NCI-H2227 (cell line): Measurements from ENCODE around the gene RAD51B.
"Not testable (repeated sequence)": the region's sequence is repeated elsewhere in the genome, so short reads cannot be mapped to it uniquely, and the experiment has no call there.

ENCODE experiments used
- DNase-seq: peaks from one replicate; lab custom pipeline; 2025; ENCODE audit not compliant: unreplicated experiment; lab: John Stamatoyannopoulos, UW

Gene RAD51B

DNA sequence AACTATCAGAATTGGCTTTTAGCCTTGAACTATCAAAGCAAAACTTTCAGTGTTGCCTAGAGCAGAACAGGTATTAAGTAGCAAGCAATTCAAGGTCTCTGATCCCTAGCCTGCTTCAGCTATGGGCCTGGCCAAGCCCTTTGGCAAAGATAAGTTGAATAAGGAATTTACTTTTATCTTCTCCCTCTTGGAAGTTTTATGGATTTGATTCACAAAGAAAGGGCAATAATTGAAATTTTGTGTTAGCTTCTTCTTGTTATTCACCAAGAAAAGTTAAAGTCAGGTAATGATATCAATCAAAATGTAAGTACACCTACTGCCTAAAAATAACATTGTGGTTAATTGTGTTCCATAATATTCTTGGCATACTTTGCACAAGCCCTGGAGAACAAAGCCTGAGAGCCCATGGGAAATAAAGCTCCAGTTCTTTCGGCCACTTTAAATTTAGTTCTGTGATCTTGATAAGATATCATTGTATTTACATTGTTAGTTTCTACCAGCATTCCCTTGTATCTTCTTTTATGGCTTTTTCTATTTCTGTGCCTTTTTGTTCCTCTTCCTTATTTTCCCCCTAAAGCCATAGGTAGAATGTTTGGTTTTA lies 158.0 kb downstream of the RAD51B start:
- DNase-seq, result no peak

DNA sequence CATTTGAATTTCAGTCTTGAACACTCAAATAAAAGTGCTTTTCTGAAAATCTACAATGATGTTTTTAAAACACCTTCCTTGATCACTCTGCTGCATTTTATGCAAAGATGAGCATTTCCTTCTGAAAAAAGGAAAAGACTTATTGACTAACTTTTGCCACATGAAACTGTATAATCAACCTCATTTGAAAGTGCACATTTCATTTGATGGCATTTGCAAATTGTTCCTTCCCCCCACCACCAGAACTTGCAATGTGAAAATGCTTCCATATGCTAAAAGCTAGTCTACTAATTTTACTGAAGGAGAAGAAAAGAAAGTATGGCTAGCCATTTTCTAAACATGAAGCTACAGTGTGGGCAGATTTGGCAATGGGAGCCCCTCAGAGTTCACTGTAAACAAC lies 159.2 kb downstream of the RAD51B start:
- DNase-seq, result no peak

DNA sequence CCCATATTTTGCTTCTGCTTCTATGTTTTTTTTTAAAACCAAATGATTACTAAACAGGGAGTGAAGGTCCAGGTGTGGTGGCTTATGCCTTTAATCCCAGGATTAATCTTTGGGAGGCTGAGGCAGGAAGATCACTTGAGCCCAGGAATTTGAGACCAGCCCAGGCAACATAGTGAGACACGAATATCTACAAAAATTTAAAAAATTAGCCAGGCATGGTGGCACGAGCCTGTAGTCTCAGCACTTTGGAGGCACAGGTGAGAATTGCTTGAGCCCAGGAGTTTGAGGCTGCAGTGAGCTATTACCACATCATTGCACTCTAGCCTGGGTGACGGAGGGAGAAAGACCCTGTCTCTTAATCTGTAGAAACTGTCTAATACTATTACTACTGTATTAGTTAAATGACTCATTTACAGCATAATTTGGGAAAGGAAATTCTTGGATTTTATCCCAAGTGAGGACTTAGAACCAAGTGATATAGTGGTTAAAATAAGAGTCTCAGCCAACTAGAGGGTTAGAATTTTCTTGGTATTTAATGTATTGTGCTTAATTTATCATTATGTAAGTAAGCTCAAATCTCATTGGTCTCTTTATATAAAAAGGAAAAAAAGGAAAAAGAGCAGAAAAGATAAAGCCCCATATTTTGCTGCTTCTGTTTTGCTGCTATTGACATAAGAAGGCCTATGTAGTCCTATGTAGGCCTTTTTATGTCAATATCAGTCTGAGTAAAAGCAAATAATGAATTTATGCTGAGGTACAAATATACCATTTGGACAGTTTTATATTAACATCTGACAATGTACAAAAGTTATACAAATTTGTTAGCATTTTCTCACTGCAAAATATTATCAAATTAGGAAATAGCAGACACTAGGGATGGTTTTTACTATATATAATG lies 163.4 kb downstream of the RAD51B start:
- no peak for DNase-seq

DNA sequence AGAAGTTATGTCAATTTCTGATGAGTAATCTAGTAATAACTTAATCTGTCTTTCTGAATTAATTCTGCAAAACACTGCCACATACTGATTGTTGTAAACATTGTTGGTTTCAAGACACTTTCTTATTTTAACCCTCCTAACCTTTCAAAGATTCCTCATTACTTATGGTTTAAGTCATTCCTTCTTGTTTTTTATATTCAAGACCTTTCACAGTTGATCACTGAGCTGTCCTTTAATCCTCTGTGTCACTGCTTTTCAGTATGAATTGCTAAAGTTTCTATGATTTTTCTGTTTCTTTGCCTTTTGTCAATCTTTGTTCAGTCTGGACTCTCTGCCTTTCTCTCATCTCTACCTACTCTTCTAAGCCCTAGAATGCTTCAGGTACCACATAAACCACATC lies 164.7 kb downstream of the RAD51B start:
- no peak for DNase-seq

DNA sequence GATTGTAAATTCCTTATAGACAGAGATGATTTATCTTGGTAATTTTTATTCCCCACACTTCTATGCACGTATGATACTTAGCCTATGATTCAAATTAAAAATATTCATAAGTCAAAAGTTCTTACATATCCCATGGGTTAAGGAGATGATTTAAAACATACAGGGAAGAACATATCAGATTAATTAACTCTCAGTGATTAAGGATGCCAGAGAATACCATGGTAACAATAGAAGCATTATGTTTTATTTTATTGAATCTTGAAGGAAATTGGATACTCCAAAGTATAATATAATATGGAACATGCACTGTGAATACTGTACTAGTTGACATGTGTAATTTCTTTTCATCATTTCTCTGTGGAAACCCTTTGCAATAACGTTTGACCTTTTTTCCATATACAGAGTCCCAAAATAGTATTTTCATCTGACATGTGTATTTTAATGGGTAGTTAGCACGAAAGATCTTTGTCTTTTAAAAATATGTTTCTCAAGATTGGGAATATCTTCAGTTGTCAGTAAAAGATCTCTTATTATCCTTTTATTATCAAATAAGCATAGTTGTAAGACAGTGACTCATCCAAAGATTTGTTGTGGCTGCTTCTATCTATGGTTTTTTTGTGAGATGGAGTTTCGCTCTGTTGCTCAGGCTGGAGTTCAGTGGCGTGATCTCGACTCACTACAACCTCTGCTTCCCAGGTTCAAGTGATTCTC lies 166.7 kb downstream of the RAD51B start:
- DNase-seq, result peak; percentile 6

DNA sequence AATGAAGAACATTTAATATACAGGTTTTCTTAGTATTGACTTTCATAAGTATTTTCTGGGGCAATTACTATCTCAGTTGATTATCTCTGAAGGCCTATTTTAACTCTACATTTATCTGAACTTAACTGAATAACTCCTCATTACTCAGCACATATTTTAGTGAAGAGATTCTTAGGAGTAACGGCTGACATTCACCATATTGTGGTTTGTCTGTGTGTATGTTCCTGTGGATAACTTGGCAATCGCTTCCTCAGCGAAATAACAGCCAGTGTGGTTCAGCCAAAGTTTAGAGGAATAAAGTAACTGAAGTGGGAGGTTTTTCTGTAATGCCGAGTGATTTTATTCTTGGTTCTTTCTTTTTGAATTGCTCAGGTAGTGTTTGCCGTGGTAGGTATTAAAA lies 168.0 kb downstream of the RAD51B start:
- DNase-seq, result no peak

DNA sequence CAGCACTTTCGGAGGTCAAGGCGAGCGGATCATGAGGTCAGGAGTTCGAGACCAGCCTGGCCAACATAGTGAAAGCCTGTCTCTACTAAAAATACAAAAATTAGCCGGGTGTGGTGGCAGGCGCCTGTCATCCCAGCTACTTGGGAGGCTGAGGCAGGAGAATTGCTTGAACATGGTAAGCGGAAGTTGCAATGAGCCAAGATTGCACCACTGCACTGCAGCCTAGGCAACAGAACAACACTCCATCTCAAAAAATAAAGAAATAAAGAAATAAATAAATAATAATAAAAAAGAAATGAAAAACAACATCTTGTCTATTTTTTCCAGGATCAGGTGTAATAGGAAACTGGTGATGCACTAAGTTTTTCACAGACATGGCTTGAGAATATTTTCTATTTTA lies 168.6 kb downstream of the RAD51B start:
- not testable (repeated sequence) for DNase-seq

DNA sequence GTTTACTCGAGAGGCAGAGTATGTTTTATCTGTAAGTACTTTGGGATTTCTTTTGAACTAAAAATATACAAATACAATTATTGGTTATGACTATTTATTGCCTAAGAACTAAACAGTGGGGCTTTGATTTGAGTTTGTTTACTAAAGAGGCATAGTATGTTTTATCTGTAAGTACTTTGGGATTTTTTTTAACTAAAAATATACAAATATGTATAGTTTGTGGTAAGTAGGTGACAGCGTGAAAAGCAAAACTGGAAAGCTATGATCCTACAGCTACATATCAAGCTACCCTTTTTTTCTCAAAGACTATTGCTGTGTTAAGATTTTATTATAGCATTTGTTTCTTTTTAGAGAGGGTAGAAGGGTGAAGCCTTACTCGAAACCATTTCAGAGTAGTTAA lies 171.0 kb downstream of the RAD51B start:
- no peak for DNase-seq

DNA sequence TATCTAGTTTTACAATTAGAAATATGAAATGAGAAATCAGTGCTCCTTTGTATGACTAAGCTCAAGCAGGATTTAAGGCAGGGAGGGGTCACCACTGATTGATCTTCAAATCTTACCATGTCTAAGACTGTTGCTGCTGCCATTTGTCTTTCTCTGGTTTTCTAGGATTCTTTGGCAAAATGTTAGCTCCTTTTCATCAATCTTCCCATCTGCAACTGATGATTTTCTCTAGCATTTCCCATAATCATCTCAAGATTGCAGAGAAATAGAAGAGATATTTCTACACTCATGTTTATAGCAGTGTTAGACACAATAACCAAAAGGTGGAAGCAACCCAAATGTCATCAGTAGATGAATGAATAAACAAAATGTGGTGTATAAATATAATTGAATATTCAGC lies 175.0 kb downstream of the RAD51B start:
- DNase-seq, result no peak

DNA sequence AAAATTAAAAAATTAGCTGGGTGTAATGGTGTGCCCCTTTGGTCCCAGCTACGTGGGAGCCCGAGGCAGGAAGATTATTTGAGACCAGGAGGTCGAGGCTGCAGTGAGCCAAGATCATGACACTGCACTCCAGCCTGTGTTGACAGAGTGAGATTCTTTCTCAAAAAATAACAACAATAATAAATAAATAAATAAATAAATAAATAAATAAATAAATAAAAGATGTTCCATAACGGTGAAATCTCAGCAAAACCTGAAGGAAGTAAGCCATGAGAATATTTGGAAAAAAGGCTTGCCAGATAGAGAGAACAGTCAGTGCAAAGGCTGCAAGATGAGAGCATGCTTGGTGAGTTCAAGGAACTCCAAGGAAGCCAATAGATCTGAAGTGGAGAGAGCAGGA lies 176.7 kb downstream of the RAD51B start:
- DNase-seq, result no peak

DNA sequence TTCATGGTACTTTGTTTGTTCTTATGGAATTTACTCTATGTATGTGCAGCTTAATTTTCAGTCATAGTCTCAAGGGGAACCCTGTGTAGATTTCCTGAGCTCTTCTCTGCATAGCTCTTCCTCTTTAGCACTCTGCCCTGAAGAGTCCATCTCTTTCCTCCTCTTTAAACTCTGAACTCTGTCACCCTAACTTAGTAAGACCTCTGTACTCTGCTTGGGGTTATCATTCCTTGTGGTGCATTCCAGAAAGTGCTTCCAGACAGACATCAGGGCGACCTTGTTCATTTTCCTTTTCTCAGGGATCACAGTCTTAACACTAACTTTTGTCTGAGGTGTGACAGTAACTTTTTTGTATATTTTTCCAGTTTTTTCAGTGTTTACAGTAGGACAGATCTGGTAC lies 179.3 kb downstream of the RAD51B start:
- no peak for DNase-seq

DNA sequence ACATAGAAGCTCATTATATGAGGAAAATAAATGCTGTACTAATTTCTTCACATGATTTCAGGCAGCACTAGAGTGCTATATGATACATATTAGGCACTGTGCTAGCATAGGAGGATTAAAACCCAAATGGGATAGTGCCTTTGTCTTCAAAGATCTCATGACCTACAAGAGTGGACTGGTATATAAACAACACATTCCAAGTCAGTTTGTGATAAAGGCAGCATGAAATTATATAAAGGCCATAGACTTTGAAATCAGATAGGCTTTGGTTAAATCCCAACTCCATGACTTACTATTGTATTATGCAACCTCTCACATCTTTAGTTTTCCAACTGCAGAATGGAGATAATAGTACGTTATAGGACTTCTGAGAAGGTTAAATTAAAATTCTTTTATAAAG lies 179.7 kb downstream of the RAD51B start:
- no peak for DNase-seq

DNA sequence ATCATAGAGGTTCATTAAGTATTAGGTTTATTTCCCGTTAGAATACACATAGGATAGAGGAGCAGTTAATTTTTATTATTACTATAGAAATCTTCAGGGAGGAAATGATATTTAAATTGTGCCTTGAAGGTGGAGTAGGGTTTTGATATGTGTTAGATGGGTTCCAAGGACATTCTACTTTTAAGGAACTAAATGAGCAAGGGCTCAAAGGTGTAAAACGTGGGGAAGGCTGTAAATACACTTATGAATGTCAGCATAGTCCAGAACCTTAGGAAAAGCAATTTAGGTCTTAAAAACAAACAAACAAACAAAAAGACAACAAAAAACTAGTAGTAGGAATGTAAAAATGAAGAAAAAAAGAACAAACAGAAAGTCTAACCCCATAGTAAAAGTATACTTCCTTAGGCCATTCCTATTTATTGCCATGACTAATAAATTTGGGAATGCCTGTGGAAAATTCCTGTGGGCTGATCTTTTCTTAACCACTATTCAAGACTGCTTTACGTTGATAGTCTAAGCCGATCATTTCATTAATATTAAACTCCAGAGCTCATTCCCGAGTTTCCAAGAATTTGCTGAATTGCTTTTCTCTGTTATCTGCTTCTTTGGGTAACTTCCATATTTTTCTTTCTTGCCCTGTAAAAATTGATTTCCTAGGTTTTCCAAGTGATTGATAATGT lies 180.3 kb downstream of the RAD51B start:
- no peak for DNase-seq

DNA sequence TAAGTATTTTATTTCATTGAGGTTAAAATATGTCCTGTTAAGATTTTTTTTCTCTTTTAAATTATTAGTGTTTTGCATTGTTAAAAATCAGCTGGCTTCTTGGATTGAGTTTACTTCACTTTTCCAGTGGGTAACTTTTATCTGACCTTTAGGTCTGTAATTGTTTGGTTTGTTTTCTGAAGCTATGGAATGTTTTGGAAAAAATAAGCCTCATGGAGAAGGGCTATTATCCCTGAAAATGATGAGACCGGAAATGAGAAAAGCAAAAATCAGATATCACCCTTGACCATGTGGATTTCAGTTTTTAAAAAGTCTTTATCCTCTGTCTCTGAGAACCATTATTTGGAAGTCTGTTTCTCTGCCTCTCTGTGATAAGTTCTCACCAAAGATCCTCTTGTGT lies 180.9 kb downstream of the RAD51B start:
- no peak for DNase-seq

DNA sequence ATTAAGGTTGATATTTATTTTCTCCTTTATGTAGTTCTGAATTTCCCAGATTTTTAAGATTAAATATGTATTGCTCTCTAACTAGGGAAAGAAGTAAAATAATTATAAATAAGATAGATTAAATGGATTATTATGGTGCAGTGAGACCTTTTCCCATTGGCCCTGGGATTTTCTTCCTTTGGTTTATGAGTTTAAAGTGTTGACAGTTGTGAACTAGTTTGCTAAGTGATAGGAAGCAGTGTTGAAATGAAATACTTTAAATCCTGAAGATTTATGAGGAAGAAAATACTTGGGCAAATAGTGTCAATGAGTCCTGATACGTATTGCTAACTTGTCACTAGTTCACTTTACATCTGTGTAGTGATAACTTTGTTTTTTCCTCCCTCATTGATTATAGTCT lies 188.9 kb downstream of the RAD51B start:
- DNase-seq, result no peak

DNA sequence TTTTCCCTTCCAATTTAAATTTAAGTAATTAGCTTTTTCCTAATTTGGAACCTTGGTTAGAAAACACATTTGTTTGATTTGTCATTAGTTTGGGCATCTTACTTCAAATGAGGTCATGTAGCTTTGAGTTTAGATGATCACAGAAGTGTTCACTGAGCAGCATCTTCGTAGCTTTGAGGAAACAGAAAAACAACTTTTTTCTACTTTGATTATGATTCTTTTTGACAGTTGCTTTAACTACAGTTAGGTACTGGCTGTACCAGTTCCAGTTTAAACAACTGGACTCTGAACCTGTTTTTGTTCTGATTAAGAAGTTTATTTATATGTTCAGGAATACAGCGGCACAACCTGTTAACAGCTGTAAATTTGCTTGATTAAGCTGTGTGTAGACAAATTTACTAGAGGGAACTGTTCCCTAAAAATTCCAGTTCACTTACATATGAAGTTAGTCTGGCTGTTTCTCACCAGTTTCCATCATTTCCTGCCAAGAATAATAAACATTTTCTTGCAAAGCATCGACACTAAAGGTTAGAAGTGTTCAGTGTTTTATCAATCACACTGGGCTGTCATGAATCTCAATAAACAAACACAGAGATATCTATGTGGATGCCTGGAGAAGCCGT lies 191.9 kb downstream of the RAD51B start:
- no peak for DNase-seq

DNA sequence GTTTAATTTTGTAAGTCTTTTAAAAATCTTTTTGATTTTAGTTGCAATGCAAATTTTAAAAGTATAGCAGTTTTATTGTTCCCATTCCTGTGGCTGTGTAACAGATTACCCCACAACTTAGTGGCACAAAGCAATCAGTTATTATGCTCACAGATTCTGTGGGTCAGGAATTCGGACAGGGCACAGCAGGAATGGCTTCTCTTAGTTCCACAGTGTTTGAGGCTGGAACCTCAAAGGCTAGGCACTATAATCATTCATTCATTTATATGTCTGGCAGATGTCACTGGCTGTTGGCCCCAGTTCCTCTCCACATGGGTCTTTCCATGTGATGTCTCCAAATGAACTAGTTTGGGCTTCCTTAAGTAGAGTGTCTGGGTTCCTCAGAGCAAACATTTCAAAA lies 193.3 kb downstream of the RAD51B start:
- DNase-seq, result no peak

DNA sequence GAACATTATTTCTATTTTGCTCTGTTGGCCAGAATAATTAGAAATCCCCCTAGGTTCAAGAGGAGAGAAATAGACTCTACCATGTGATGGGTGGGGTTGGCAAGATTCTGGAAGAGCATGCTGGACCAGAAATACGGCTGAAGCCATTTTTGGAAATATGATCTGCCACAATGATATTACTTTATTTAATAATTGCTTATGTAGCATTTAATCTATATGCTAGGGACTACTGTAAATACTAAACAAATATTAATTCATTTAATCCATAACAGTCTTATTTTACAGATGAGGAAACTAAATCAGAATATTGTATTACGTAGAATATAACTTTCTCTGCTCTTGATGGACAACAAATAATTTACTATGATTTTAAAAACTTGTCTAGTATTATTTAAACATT lies 193.7 kb downstream of the RAD51B start:
- no peak for DNase-seq

DNA sequence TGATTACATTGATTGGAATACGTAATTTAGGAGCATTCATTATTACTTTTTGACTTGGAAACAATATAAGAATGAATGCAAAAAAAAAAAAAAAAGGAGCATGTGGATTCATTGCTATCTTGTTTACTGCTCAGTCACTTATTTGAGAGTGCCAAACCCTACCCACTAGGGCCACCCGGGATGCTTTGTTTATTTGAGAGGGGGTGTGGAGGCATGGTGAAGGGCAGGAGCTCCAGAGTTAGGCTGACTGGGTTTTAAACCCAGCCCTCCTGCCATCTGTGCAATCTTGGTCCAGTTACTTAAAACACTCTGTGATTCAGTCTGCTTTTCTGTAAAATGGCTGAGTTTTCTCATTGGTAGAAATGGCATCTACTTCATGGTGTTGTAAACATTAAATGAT lies 195.2 kb downstream of the RAD51B start:
- no peak for DNase-seq

DNA sequence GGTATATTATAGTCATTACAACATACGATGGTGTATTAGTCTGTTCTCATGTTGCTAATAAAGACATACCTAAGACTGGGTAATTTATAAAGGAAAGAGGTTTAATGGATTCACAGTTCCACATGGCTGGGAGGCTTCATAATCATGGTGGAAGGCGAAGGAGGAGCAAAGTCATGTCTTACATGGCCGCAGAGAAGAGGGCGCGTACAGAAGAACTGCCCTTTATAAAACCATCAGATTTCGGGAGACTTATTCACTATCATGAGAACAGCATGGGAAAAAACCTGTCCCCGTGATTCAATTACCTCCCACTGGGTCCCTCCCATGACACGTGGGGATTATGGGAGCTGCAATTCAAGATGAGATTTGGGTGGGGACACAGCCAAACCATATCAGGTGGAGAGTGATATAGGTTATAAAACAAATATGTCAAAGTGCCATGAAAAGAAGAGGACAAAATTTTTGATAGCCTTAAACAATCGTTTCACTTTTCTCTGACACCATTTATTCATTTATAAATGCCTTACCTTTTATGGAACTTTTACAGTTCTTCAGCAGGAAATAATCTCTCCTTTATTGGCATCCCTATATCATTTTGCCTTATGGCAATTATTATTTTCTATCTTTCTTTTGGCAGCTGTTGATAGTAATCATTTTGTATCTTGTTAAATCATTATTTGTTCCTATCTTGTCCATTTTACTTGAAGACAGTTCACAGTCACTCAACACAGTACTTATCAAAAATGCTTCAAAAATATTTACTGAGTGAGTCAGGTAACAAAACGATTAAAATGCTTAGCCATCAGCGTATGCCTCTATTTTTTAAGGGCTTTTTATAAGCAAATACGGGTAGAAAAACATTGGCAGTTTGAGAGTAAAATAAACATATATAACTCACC lies 196.0 kb downstream of the RAD51B start:
- DNase-seq, result no peak
